Osteocyte (in vitro differentiated cells): ENCODE measurements around the gene F10. TPM values are rescaled to one million over a fixed set of nuclear protein-coding genes. Genes with fewer than 3 reads are reported as not detected.
"Not testable (repeated sequence)": the region's sequence is repeated elsewhere in the genome, so short reads cannot be mapped to it uniquely, and the experiment has no call there.

Experiments used
- DNase-seq: peaks from one replicate; pipeline ENCODE4 v3.0.0; 2021; ENCODE audit warnings: mixed read lengths; ENCODE audit not compliant: unreplicated experiment; ENCODE audit errors: extremely low spot score
- H3K27ac Mint-ChIP-seq: one replicate; pipeline ENCODE4 v1.8.0; 2021; ENCODE audit warnings: mild to moderate bottlenecking, mixed read lengths; ENCODE audit not compliant: unreplicated experiment
- H3K27me3 Mint-ChIP-seq: one replicate; pipeline ENCODE4 v1.8.0; 2021; ENCODE audit warnings: mixed read lengths; ENCODE audit not compliant: unreplicated experiment
- H3K36me3 Mint-ChIP-seq: one replicate; pipeline ENCODE4 v1.8.0; 2021; ENCODE audit warnings: mixed read lengths; ENCODE audit not compliant: unreplicated experiment
- H3K4me1 Mint-ChIP-seq: one replicate; pipeline ENCODE4 v1.8.0; 2021; ENCODE audit warnings: mixed read lengths; ENCODE audit not compliant: unreplicated experiment
- H3K4me3 Mint-ChIP-seq: one replicate; pipeline ENCODE4 v1.8.0; 2021; ENCODE audit warnings: mild to moderate bottlenecking, moderate library complexity, mixed read lengths; ENCODE audit not compliant: unreplicated experiment
- H3K9me3 Mint-ChIP-seq: one replicate; pipeline ENCODE4 v1.8.0; 2021; ENCODE audit warnings: mixed read lengths; ENCODE audit not compliant: unreplicated experiment
- CTCF ChIP-seq: fragments of 200-600 bp; sonication (generic); IDR thresholded peaks from 2 replicates; pipeline ENCODE4 v1.5.0; 2021; ENCODE audit warnings: antibody characterized with exemption, mild to moderate bottlenecking, moderate library complexity
- total RNA-seq: library from RNA; stranded (reverse); gene quantifications from 2 replicates; pipeline ENCODE4 v1.2.1, GENCODE V29; 2021

Gene F10
- total RNA-seq, 1 donor from 2014 or later, result 1.8 TPM

DNA sequence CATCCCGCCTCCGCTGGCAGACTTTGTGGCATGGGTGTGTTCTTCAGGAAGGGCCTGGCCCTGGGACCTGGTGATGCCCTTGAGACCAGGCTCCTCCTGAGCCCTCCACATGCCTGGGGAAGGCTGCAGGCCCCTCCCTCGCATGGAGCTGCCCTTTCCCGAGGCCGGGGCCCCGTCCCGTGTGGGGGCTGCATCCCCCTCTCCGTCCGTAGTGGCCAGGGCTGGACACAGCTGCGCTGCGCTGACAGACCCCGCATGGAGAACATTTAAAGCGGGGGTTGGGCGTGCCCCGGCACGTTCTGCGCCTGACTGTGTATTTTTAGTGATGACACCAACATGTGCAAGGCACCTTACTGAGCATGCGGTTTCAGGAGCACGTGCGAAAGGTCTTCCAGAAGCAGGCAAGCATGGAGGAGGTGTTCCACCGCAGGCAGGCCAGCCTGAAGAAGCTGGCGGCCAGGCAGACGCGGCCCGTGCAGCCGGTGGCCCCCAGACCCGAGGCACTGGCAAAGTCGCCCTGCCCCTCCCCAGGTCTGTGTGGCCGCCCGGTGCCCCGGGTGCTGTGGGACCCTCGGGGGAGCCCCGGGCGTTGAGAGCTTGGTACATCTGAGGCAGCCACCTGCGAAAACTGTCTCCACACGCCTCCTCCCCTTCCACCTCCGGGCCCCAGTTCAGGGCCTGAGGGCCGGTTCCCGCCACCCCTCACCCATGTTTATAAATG lies 45.8 kb upstream of the F10 start:
- peaks cover 2% of the 10 kb centered on the region for H3K36me3 Mint-ChIP-seq
- no peaks in the 10 kb centered on the region for H3K4me1 Mint-ChIP-seq
- H3K27ac Mint-ChIP-seq, result no peak overlapping the region
- no peak for TF ChIP-seq CTCF
- DNase-seq, result no peak
- peaks cover 16% of the 10 kb centered on the region for H3K27me3 Mint-ChIP-seq
- peaks cover 11% of the 10 kb centered on the region for H3K9me3 Mint-ChIP-seq
- no peak overlapping the region for H3K4me3 Mint-ChIP-seq

GRCh38 chr13:113077566-113077952 lies 45.0 kb upstream of the F10 start:
- no peak for DNase-seq
- H3K4me1 Mint-ChIP-seq, result no peaks in the 10 kb centered on the region
- no peak for TF ChIP-seq CTCF
- peaks cover 2% of the 10 kb centered on the region for H3K36me3 Mint-ChIP-seq
- peaks cover 5% of the 10 kb centered on the region for H3K9me3 Mint-ChIP-seq
- no peak overlapping the region for H3K27ac Mint-ChIP-seq
- H3K27me3 Mint-ChIP-seq, result peaks cover 9% of the 10 kb centered on the region
- H3K4me3 Mint-ChIP-seq, result no peak overlapping the region

- no peak for DNase-seq
- no peak for TF ChIP-seq CTCF
- Mint-ChIP-seq H3K36me3 (no peaks in the 10 kb centered on the region), H3K27ac (no peak overlapping the region), H3K27me3 (peaks cover 3% of the 10 kb centered on the region), H3K4me1 (no peaks in the 10 kb centered on the region), H3K9me3 (no peaks in the 10 kb centered on the region), H3K4me3 (no peak overlapping the region)
Measured at GRCh38 chr13:113077953-113078901, 44.4 kb upstream of the F10 start.

- Mint-ChIP-seq H3K9me3 (no peaks in the 10 kb centered on the region), H3K27ac (no peak overlapping the region)
- no peak for DNase-seq
Measured at GRCh38 chr13:113078902-113079780, 43.5 kb upstream of the F10 start.

DNA sequence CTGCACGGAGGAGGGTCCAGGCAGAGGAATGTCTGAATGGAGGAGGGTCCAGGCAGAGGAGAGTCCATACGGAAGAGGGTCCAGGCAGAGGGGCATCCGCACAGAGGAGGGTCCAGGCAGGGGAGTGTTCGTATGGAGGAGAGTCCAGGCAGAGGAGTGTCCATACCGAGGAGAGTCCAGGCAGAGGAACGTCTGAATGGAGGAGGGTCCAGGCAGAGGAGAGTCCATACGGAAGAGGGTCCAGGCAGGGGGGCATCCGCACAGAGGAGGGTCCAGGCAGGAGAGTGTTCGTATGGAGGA lies 42.9 kb upstream of the F10 start:
- H3K9me3 Mint-ChIP-seq, H3K36me3 Mint-ChIP-seq, H3K4me3 Mint-ChIP-seq, DNase-seq, H3K27me3 Mint-ChIP-seq, H3K4me1 Mint-ChIP-seq, H3K27ac Mint-ChIP-seq: not testable (repeated sequence)

More at GRCh38 chr13:113078902-113079780, 43.5 kb upstream of the F10 start:
- peaks cover 2% of the 10 kb centered on the region for H3K36me3 Mint-ChIP-seq
- no peak for TF ChIP-seq CTCF
- no peaks in the 10 kb centered on the region for H3K4me1 Mint-ChIP-seq
- H3K4me3 Mint-ChIP-seq, result no peak overlapping the region
- H3K27me3 Mint-ChIP-seq, result peaks cover 7% of the 10 kb centered on the region
